GM12865 (cell line): ENCODE results near the gene ACTRT3.

Experiments used
- DNase-seq: peaks from one replicate; pipeline ENCODE4 v3.0.0; 2010; ENCODE audit warnings: low read depth
- H3K4me3 ChIP-seq: 2 replicates; pipeline ENCODE4 v1.5.1; 2011; ENCODE audit warnings: mild to moderate bottlenecking, low read depth, low read length, control low read depth
- CTCF ChIP-seq: IDR thresholded peaks from 2 replicates; pipeline ENCODE4 v1.5.1; 2011; ENCODE audit warnings: low read length, control low read depth, low read depth, inconsistent platforms; ENCODE audit not compliant: insufficient read depth; ENCODE audit errors: missing control alignments

The ACTRT3 gene

GRCh38 chr3:169772897-169773816 lies 3.8 kb upstream of the ACTRT3 start, which contains the start of gene MYNN:
Gene MYNN (plus strand): TSS chr3:169773396. CDS start chr3:169774296, 900 bp downstream.
- DNase-seq: peak; percentile 95
- peak within 1 kb of the TSS; percentile 80 for H3K4me3 ChIP-seq
- TF ChIP-seq CTCF: no peak

- peak; percentile 84 for DNase-seq
- peak overlapping the region; percentile 80 for H3K4me3 ChIP-seq
- TF ChIP-seq CTCF: no peak
Measured at GRCh38 chr3:169772305-169772896, 3.0 kb upstream of the ACTRT3 start.

GRCh38 chr3:169771497-169772304 lies 2.3 kb upstream of the ACTRT3 start:
- peak overlapping the region; percentile 80 for H3K4me3 ChIP-seq
- TF ChIP-seq CTCF: no peak
- peak; percentile 86 for DNase-seq

GRCh38 chr3:169764882-169765612 lies 4.3 kb downstream of the ACTRT3 start, which contains the start of gene TERC:
Gene TERC (minus strand): TSS chr3:169765060.
- DNase-seq: peak; percentile 94
- TF ChIP-seq CTCF: no peak
- H3K4me3 ChIP-seq: peak within 1 kb of the TSS; percentile 74

- peak overlapping the region; percentile 74 for H3K4me3 ChIP-seq
- peak; percentile 81 for DNase-seq
- no peak for TF ChIP-seq CTCF
Measured at GRCh38 chr3:169764312-169764881, 5.0 kb downstream of the ACTRT3 start.

GRCh38 chr3:169760479-169760878 lies 8.9 kb downstream of the ACTRT3 start:
- H3K4me3 ChIP-seq: no peak overlapping the region
- TF ChIP-seq CTCF: no peak
- peak; percentile 26 for DNase-seq
